Measurements from ENCODE around the gene CDH8.

Gene CDH8

GRCh38 chr16:61872778-61873119 lies 163.5 kb downstream of the CDH8 start:
- TF ChIP-seq EZH2phosphoT487 (IDR thresholded peaks at IDR 0.05; ENCODE audit: low read length) (no peak), EZH2 (optimal IDR thresholded peaks at IDR 0.05; ENCODE audit: low read depth, low read length) (no peak)
- TF ChIP-seq, protein P1, sequence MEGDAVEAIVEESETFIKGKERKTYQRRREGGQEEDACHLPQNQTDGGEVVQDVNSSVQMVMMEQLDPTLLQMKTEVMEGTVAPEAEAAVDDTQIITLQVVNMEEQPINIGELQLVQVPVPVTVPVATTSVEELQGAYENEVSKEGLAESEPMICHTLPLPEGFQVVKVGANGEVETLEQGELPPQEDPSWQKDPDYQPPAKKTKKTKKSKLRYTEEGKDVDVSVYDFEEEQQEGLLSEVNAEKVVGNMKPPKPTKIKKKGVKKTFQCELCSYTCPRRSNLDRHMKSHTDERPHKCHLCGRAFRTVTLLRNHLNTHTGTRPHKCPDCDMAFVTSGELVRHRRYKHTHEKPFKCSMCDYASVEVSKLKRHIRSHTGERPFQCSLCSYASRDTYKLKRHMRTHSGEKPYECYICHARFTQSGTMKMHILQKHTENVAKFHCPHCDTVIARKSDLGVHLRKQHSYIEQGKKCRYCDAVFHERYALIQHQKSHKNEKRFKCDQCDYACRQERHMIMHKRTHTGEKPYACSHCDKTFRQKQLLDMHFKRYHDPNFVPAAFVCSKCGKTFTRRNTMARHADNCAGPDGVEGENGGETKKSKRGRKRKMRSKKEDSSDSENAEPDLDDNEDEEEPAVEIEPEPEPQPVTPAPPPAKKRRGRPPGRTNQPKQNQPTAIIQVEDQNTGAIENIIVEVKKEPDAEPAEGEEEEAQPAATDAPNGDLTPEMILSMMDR (IDR thresholded peaks at IDR 0.05; ENCODE audit: low read length): no peak
- Histone ChIP-seq H3K4me2 (ENCODE audit: low read depth, low read length) (no peak overlapping the region), H3K4me1 (ENCODE audit: low read length) (no peaks in the 10 kb centered on the region), H3K36me3 (replicated peaks; ENCODE audit: insufficient read depth, low read length) (no peaks in the 10 kb centered on the region), H4K20me1 (ENCODE audit: insufficient read depth, low read length) (no peaks in the 10 kb centered on the region), H3K9me2 (replicated peaks; ENCODE audit: insufficient read depth, low read length) (no peaks in the 10 kb centered on the region), H3K79me2 (ENCODE audit: low read length) (no peaks in the 10 kb centered on the region), H3K9me3 (replicated peaks; ENCODE audit: insufficient read depth, low read length) (no peaks in the 10 kb centered on the region), H3K4me3 (ENCODE audit: low read length) (no peak overlapping the region), H3K27me3 (replicated peaks; ENCODE audit: insufficient read depth, low read length) (no peaks in the 10 kb centered on the region), H2AFZ (ENCODE audit: low read length) (no peak overlapping the region), H3F3A (ENCODE audit: insufficient read depth, low read length) (no peaks in the 10 kb centered on the region), H3K9ac (ENCODE audit: low read length) (no peak overlapping the region), H3K27ac (ENCODE audit: low read length) (no peak overlapping the region)
- DNase-seq: no peak

GRCh38 chr16:61871837-61872777 lies 164.1 kb downstream of the CDH8 start:
- H3K4me3 ChIP-seq (ENCODE audit: low read length): no peak overlapping the region
- no peaks in the 10 kb centered on the region for H4K20me1 ChIP-seq (ENCODE audit: insufficient read depth, low read length)
- H3K79me2 ChIP-seq (ENCODE audit: low read length): no peaks in the 10 kb centered on the region
- H3K4me1 ChIP-seq (ENCODE audit: low read length): no peaks in the 10 kb centered on the region
- no peak for DNase-seq
- no peaks in the 10 kb centered on the region for H3K36me3 ChIP-seq (replicated peaks; ENCODE audit: insufficient read depth, low read length)
- no peaks in the 10 kb centered on the region for H3K9me2 ChIP-seq (replicated peaks; ENCODE audit: insufficient read depth, low read length)
- no peak overlapping the region for H3K9ac ChIP-seq (ENCODE audit: low read length)
- no peak overlapping the region for H2AFZ ChIP-seq (ENCODE audit: low read length)
- H3K4me2 ChIP-seq (ENCODE audit: low read depth, low read length): no peak overlapping the region
- H3K27me3 ChIP-seq (replicated peaks; ENCODE audit: insufficient read depth, low read length): no peaks in the 10 kb centered on the region
- H3K27ac ChIP-seq (ENCODE audit: low read length): no peak overlapping the region
- no peaks in the 10 kb centered on the region for H3F3A ChIP-seq (ENCODE audit: insufficient read depth, low read length)
- H3K9me3 ChIP-seq (replicated peaks; ENCODE audit: insufficient read depth, low read length): no peaks in the 10 kb centered on the region
- TF ChIP-seq EZH2 (optimal IDR thresholded peaks at IDR 0.05; ENCODE audit: low read depth, low read length) (no peak), EZH2phosphoT487 (IDR thresholded peaks at IDR 0.05; ENCODE audit: low read length) (no peak)
- TF ChIP-seq, protein P1 (IDR thresholded peaks at IDR 0.05; ENCODE audit: low read length): no peak

DNA sequence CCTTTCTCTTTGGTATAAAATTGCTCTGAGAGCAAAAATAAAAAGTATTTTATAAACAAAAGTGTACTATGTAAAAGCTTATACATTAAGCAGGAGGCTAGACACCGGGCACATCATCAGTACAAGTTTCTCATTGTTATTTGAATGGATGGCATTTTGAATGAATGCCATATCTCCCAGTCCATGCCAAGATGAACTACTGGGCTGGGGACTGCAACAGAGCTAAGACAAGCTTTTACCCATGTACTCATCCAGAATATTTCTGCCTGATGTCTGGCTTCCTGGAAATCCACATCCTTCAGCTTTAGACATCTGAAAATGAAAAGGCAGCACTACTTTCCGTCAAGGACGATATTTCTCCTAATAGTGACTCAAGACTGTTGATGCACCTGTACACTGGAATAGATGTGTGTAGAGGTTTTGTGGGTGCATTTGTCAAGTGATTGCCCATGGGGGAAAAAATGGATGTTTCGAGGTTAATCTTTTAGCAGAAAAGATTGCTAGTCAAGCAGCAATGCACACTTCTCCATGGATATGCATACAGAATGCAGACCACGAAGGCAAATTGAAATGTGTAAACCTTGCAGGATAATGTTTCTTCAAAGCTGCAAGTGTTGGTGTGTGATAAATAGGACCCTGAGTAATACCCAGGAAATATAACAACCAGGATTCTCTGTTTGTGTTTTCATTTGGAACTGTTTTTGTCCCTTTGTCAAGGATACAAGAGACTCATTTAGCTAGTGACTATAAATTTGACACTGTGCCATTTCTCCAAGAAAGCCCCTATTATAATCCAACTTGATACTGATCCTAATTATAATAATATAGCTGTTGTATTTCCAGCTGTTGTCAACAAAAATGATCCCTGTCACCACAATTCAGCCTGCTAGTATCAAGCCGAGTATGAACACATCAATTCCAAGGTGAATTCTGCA lies 173.8 kb downstream of the CDH8 start:
- no peak overlapping the region for H3K4me2 ChIP-seq (ENCODE audit: low read depth, low read length)
- DNase-seq: no peak
- no peaks in the 10 kb centered on the region for H3K36me3 ChIP-seq (replicated peaks; ENCODE audit: insufficient read depth, low read length)
- H3K4me1 ChIP-seq (ENCODE audit: low read length): no peaks in the 10 kb centered on the region
- no peaks in the 10 kb centered on the region for H3K9me3 ChIP-seq (replicated peaks; ENCODE audit: insufficient read depth, low read length)
- TF ChIP-seq, protein P1 (IDR thresholded peaks at IDR 0.05; ENCODE audit: low read length): no peak
- no peak for TF ChIP-seq EZH2phosphoT487 (IDR thresholded peaks at IDR 0.05; ENCODE audit: low read length)
- no peak for TF ChIP-seq EZH2 (optimal IDR thresholded peaks at IDR 0.05; ENCODE audit: low read depth, low read length)
- no peak overlapping the region for H3K4me3 ChIP-seq (ENCODE audit: low read length)
- H3K27ac ChIP-seq (ENCODE audit: low read length): no peak overlapping the region
- H3K9ac ChIP-seq (ENCODE audit: low read length): no peak overlapping the region
- no peaks in the 10 kb centered on the region for H4K20me1 ChIP-seq (ENCODE audit: insufficient read depth, low read length)
- no peaks in the 10 kb centered on the region for H3F3A ChIP-seq (ENCODE audit: insufficient read depth, low read length)
- H3K9me2 ChIP-seq (replicated peaks; ENCODE audit: insufficient read depth, low read length): no peaks in the 10 kb centered on the region
- no peaks in the 10 kb centered on the region for H3K27me3 ChIP-seq (replicated peaks; ENCODE audit: insufficient read depth, low read length)
- no peaks in the 10 kb centered on the region for H3K79me2 ChIP-seq (ENCODE audit: low read length)
- H2AFZ ChIP-seq (ENCODE audit: low read length): no peak overlapping the region
